K562 (cell line): ENCODE data around the gene DNMT3A. TPM values are rescaled to one million over a fixed set of nuclear protein-coding genes. Genes with fewer than 3 reads are reported as not detected.

Source experiments
- BHLHE40 ChIP-seq: IDR thresholded peaks from 2 replicates; pipeline ENCODE4 v1.6.1; 2011; ENCODE audit warnings: low read length, improper control_type of control experiment
- CBFA2T2 ChIP-seq: fragments of 450-650 bp; conservative IDR thresholded peaks from 2 replicates; pipeline ENCODE4 v1.6.1; 2017; ENCODE audit warnings: mild to moderate bottlenecking
- CCNT2 ChIP-seq: IDR thresholded peaks from 2 replicates; pipeline ENCODE4 v1.6.1; 2011; ENCODE audit warnings: borderline replicate concordance, low read depth, mild to moderate bottlenecking, moderate library complexity, mixed read lengths, low read length; ENCODE audit not compliant: insufficient read length; ENCODE audit errors: extremely low read depth
- E2F8 ChIP-seq: fragments of 450-650 bp; IDR thresholded peaks from 2 replicates; pipeline ENCODE4 v1.7.1; 2018; ENCODE audit warnings: mild to moderate bottlenecking, low read depth; ENCODE audit not compliant: partially characterized antibody
- ETS1 ChIP-seq: conservative IDR thresholded peaks from 2 replicates; pipeline ENCODE4 v1.6.1; 2011; ENCODE audit warnings: low read depth, mild to moderate bottlenecking, low read length; ENCODE audit not compliant: control insufficient read depth
- FOS ChIP-seq: IDR thresholded peaks from 3 replicates; pipeline ENCODE4 v1.6.1; 2011; ENCODE audit not compliant: insufficient read length; ENCODE audit errors: extremely low read depth
- FOSL1 ChIP-seq: fragments of 200-800 bp; sonication (Bioruptor generic); conservative IDR thresholded peaks from 2 replicates; pipeline ENCODE4 v1.6.1; 2016; ENCODE audit warnings: missing genetic modification characterization, missing compliant biosample characterization
- HDAC1 ChIP-seq, 2 experiments: fragments of 450-650 bp; IDR thresholded peaks; 2 replicates each; pipeline ENCODE4 v1.6.1; 2016 to 2017; ENCODE audit warnings: inconsistent platforms in 1 of 2, mild to moderate bottlenecking in 1 of 2, moderate library complexity in 1 of 2
- HDAC2 ChIP-seq: fragments of 450-650 bp; IDR thresholded peaks from 2 replicates; pipeline ENCODE4 v1.6.1; 2016; ENCODE audit warnings: mild to moderate bottlenecking
- HINFP ChIP-seq: fragments of 450-650 bp; conservative IDR thresholded peaks from 2 replicates; pipeline ENCODE4 v1.6.1; 2016; ENCODE audit warnings: missing genetic modification characterization, low read depth, mild to moderate bottlenecking, control low read depth, missing compliant biosample characterization
- HSF4 ChIP-seq: fragments of 250-450 bp; sonication (Bioruptor Pico); IDR thresholded peaks from 2 replicates; pipeline ENCODE4 v2.1.2; 2022; ENCODE audit warnings: mild to moderate bottlenecking, moderate library complexity, borderline replicate concordance
- MTF1 ChIP-seq: fragments of 250-450 bp; sonication (Bioruptor Pico); IDR thresholded peaks from 2 replicates; pipeline ENCODE4 v1.9.0; 2021; ENCODE audit warnings: moderate library complexity, mild to moderate bottlenecking, inconsistent platforms, borderline replicate concordance
- PHB ChIP-seq: fragments of 250-450 bp; sonication (Bioruptor Pico); IDR thresholded peaks from 2 replicates; pipeline ENCODE4 v1.5.0; 2021
- PTRF ChIP-seq: fragments of 450-650 bp; IDR thresholded peaks from 2 replicates; pipeline ENCODE4 v1.6.1; 2016; ENCODE audit warnings: mild to moderate bottlenecking, missing genetic modification characterization, missing compliant biosample characterization
- SMARCC2 ChIP-seq: fragments of 450-650 bp; IDR thresholded peaks from 2 replicates; pipeline ENCODE4 v1.6.1; 2017; ENCODE audit warnings: antibody characterized with exemption, moderate library complexity, mild to moderate bottlenecking, low read depth
- TFAP4 ChIP-seq: sonication (generic); formaldehyde crosslinking; IDR thresholded peaks from 2 replicates; pipeline ENCODE4 v1.8.0; 2022; ENCODE audit warnings: missing genetic modification reagents, mild to moderate bottlenecking, moderate library complexity, borderline replicate concordance
- THAP7 ChIP-seq: fragments of 250-450 bp; sonication (Bioruptor Pico); IDR thresholded peaks from 2 replicates; pipeline ENCODE4 v1.5.0; 2021
- ZBED1 ChIP-seq: IDR thresholded peaks from 2 replicates; pipeline ENCODE4 v1.6.1; 2014
- ZFPM2 ChIP-seq: fragments of 250-450 bp; sonication (Bioruptor Pico); IDR thresholded peaks from 2 replicates; pipeline ENCODE4 v1.5.1; 2022; ENCODE audit warnings: mild to moderate bottlenecking
- ZNF146 ChIP-seq: IDR thresholded peaks from one replicate; pipeline ENCODE4 v1.6.1; 2018; ENCODE audit warnings: missing compliant biosample characterization; ENCODE audit not compliant: unreplicated experiment
- ZNF253 ChIP-seq: fragments of 250-450 bp; sonication (Bioruptor Pico); conservative IDR thresholded peaks from 2 replicates; pipeline ENCODE4 v1.6.1; 2021; ENCODE audit warnings: mild to moderate bottlenecking
- ZNF384 ChIP-seq: IDR thresholded peaks from 2 replicates; pipeline ENCODE4 v1.6.1; 2012; ENCODE audit warnings: low read depth, low read length, improper control_type of control experiment
- ZNF644 ChIP-seq: fragments of 200-800 bp; sonication (Bioruptor generic); IDR thresholded peaks from 2 replicates; pipeline ENCODE4 v1.6.1; 2016; ENCODE audit warnings: low read depth, missing genetic modification characterization, missing compliant biosample characterization
- polyA plus RNA-seq, 8 experiments: library from polyadenylated mRNA; depleted of rRNA in 4 of 8; stranded (reverse) in 5 of 8; unstranded in 3 of 8; fragments of >200 nt; fragmentation: Nextera tagmentation in 2 of 8; fragmentation: Illumina TruSeq in 1 of 8; extraction: Ambion mirVana in 2 of 8; extraction: Trizol in 1 of 8; gene quantifications; 2 replicates each; pipeline versions ENCODE4 v1.2.1 to v1.2.3, GENCODE V29; 2011 to 2014; ENCODE audit warnings: inconsistent platforms in 1 of 8, missing spikeins in 1 of 8
- total RNA-seq, 7 experiments: library from RNA; depleted of rRNA in 6 of 7; stranded (reverse); fragments of >200 nt in 6 of 7; fragmentation: Illumina TruSeq in 2 of 7; extraction: Trizol in 2 of 7; gene quantifications; 2 replicates each; pipeline versions ENCODE4 v1.2.1 to v1.2.3, GENCODE V29; 2011 to 2021; ENCODE audit warnings: low replicate concordance in 1 of 7

DNMT3A gene
- total and polyA plus RNA-seq, 9 of the 15 experiments (the other 6 are each of a cell fraction or from before 2014, with no cell fraction given), result 3.0 to 16.0 (median 6.1) TPM

GRCh38 chr2:25323042-25323514 lies 18.6 kb downstream of the DNMT3A start (continued):
- TF ChIP-seq ZNF253 (CRISPR knock-in tag) (no peak), FOSL1 (tag) (no peak), ETS1 (no peak), E2F8 (no peak), TFAP4 (CRISPR knock-in tag) (peak; percentile 28; the same call in 1 of the 2 replicates), CCNT2 (no peak), ZNF644 (tag) (no peak), ZNF146 (no peak), THAP7 (no peak), HINFP (tag) (no peak), SMARCC2 (no peak), HSF4 (CRISPR knock-in tag) (no peak), MTF1 (no peak), HDAC2 (no peak), PHB (CRISPR knock-in tag) (no peak), ZBED1 (no peak), ZNF384 (no peak), HDAC1 (IDR thresholded peaks at IDR 0.05) (no peak), CBFA2T2 (peak; percentile 50), BHLHE40 (peak; percentile 31; the same call in 1 of the 2 replicates), ZFPM2 (CRISPR knock-in tag) (no peak), FOS (peak; percentile 36), PTRF (tag) (no peak)
